HepG2 (cell line): ENCODE results near the gene PSMD4.

Experiments
- DMAP1 ChIP-seq: IDR thresholded peaks from 2 replicates; pipeline ENCODE4 v1.6.1; 2016
- DMTF1 ChIP-seq: sonication (generic); formaldehyde crosslinking; IDR thresholded peaks from 2 replicates; pipeline ENCODE4 v1.4.0; 2020; ENCODE audit warnings: mild to moderate bottlenecking, missing genetic modification reagents
- ETV5 ChIP-seq: IDR thresholded peaks from 2 replicates; pipeline ENCODE4 v1.6.1; 2018; ENCODE audit warnings: missing biosample characterization, missing genetic modification reagents, inconsistent platforms, borderline replicate concordance
- HNF4G ChIP-seq, 2 experiments: sonication (generic) in 1 of 2; formaldehyde crosslinking in 1 of 2; IDR thresholded peaks; 2 replicates each; pipeline versions ENCODE4 v1.4.0 to v1.6.1; 2011 to 2020; ENCODE audit warnings: borderline replicate concordance in 2 of 2, low read depth in 2 of 2, mild to moderate bottlenecking in 2 of 2, low read length in 1 of 2, missing genetic modification reagents in 1 of 2, moderate library complexity in 1 of 2
- NFATC3 ChIP-seq: sonication (generic); formaldehyde crosslinking; IDR thresholded peaks from 2 replicates; pipeline ENCODE4 v1.5.1; 2020; ENCODE audit warnings: mild to moderate bottlenecking, missing genetic modification reagents
- POLR2AphosphoS5 ChIP-seq: IDR thresholded peaks from 2 replicates; pipeline ENCODE4 v1.6.1; 2012; ENCODE audit warnings: low read depth, low read length
- SIN3B ChIP-seq: fragments of 150-350 bp; IDR thresholded peaks from 2 replicates; pipeline ENCODE4 v1.6.1; 2014; ENCODE audit warnings: low read length
- TCF7L2 ChIP-seq: IDR thresholded peaks from 2 replicates; pipeline ENCODE4 v1.6.1; 2011; ENCODE audit warnings: mild to moderate bottlenecking, low read depth, low read length, moderate library complexity
- TMF1 ChIP-seq: sonication (generic); formaldehyde crosslinking; IDR thresholded peaks from 2 replicates; pipeline ENCODE4 v1.8.1; 2022; ENCODE audit warnings: low read depth, missing genetic modification reagents
- ZFX ChIP-seq: sonication (generic); formaldehyde crosslinking; IDR thresholded peaks from 2 replicates; pipeline ENCODE4 v1.4.0; 2020; ENCODE audit warnings: mild to moderate bottlenecking, low read depth, missing genetic modification reagents, moderate library complexity
- ZNF562 ChIP-seq: sonication (generic); formaldehyde crosslinking; IDR thresholded peaks from 2 replicates; pipeline ENCODE4 v1.8.0; 2022; ENCODE audit warnings: missing genetic modification reagents, borderline replicate concordance
- ZNF670 ChIP-seq: sonication (generic); formaldehyde crosslinking; IDR thresholded peaks from 2 replicates; pipeline ENCODE4 v1.8.0; 2022; ENCODE audit warnings: mild to moderate bottlenecking, missing genetic modification reagents, borderline replicate concordance
- ZNF790 ChIP-seq: sonication (generic); formaldehyde crosslinking; IDR thresholded peaks from 2 replicates; pipeline ENCODE4 v1.8.0; 2022; ENCODE audit warnings: missing genetic modification reagents, mild to moderate bottlenecking, borderline replicate concordance
- ZSCAN29 ChIP-seq: sonication (generic); formaldehyde crosslinking; conservative IDR thresholded peaks from 2 replicates; pipeline ENCODE4 v1.4.0; 2020; ENCODE audit warnings: mild to moderate bottlenecking, missing genetic modification reagents

DNA sequence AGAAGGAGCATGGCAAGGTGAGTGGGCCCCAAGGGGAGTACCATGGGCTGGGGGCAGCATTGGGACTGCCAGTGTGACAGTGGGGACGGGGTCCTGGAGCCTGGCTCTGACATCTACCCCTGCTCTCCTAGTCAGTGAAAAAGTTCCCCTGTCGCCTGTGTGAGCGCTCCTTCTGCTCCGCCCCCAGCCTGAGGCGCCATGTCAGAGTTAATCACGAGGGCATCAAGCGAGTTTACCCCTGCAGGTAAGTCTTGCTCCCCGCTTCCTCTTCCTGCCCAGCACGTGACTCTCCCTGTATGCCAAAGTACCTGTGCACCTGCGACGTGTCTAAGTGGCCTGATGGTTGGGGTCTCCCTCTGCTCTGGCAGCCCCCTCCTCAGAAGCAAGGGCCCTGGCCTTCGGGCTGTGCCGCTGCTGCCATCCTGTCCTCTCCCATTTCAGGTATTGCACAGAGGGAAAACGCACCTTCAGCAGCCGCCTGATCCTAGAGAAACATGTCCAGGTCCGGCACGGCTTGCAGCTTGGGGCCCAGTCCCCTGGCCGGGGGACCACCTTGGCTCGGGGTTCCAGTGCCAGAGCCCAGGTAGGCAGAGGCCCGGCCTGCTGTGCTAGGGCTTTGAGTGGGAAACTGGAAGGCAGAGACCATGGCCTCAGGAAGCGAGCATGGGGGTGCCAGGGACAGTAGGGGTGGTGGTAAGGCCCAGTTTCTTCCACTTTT, 35.6 kb downstream of the PSMD4 start:
- 0 out of 2 replicates have a peak, but pooled peaks have one; percentile 35 for TF ChIP-seq POLR2AphosphoS5
- no peak for TF ChIP-seq ZSCAN29 (CRISPR knock-in tag)
- TF ChIP-seq ZNF562 (CRISPR knock-in tag): no peak
- TF ChIP-seq ETV5: no peak
- no peak for TF ChIP-seq TMF1 (CRISPR knock-in tag)
- TF ChIP-seq TCF7L2: no peak
- no peak for TF ChIP-seq ZNF790
- TF ChIP-seq DMTF1 (CRISPR knock-in tag): no peak
- TF ChIP-seq ZNF670: no peak
- no peak for TF ChIP-seq SIN3B
- no peak for TF ChIP-seq HNF4G (IDR thresholded peaks at IDR 0.05; ENCODE audit: borderline replicate concordance, low read depth, low read length)
- TF ChIP-seq HNF4G (CRISPR knock-in tag; IDR thresholded peaks at IDR 0.05; ENCODE audit: borderline replicate concordance, low read depth): no peak
- TF ChIP-seq NFATC3 (CRISPR knock-in tag): no peak
- TF ChIP-seq ZFX (CRISPR knock-in tag): no peak
- TF ChIP-seq DMAP1 (CRISPR knock-in tag): no peak
